Activated B cell treated with CpG ODN at 0.5 μM for 24 hours (primary cell): ENCODE measurements around the gene FAM151A. TPM values are rescaled to one million over a fixed set of nuclear protein-coding genes. Genes with fewer than 3 reads are reported as not detected.

Experiments used
- ATAC-seq: fragments of 200-7000 bp; cut with Tn5 transposase; one replicate; pipeline ENCODE4 v1.10.0; 2021; ENCODE audit warnings: low read depth, mild to moderate bottlenecking, moderate library complexity
- CTCF ChIA-PET: fragments of 350-600 bp; sonication (Branson Sonifier 250); formaldehyde crosslinking; loops from one replicate; lab custom pipeline; 2021; ENCODE audit warnings: antibody characterized with exemption; lab: Charles Lee
- POLR2A ChIA-PET: fragments of 350-600 bp; sonication (Branson Sonifier 250); formaldehyde crosslinking; loops from one replicate; lab custom pipeline; 2021; ENCODE audit warnings: antibody characterized with exemption; lab: Charles Lee
- DNase-seq: peaks from one replicate; pipeline ENCODE4 v3.0.0; 2022
- H3K27ac Mint-ChIP-seq: one replicate; pipeline ENCODE4 v1.8.0; 2020; ENCODE audit warnings: mixed read lengths
- H3K27me3 Mint-ChIP-seq: one replicate; pipeline ENCODE4 v1.8.0; 2021; ENCODE audit warnings: mixed read lengths
- H3K36me3 Mint-ChIP-seq: one replicate; pipeline ENCODE4 v1.8.0; 2021; ENCODE audit warnings: low read depth, mixed read lengths
- H3K4me1 Mint-ChIP-seq: one replicate; pipeline ENCODE4 v1.8.0; 2021; ENCODE audit warnings: mixed read lengths
- H3K4me3 Mint-ChIP-seq: one replicate; pipeline ENCODE4 v1.8.0; 2020; ENCODE audit warnings: mild to moderate bottlenecking, mixed read lengths
- H3K9me3 Mint-ChIP-seq: one replicate; pipeline ENCODE4 v1.8.0; 2020; ENCODE audit warnings: mixed read lengths
- CTCF ChIP-seq: fragments of 200-600 bp; IDR thresholded peaks from one replicate; pipeline ENCODE4 v1.8.0; 2022; ENCODE audit warnings: antibody characterized with exemption, mild to moderate bottlenecking
- intact Hi-C: fragments of 100-400 bp; cut with micrococcal nuclease; formaldehyde crosslinking; loops from one replicate; pipeline ENCODE4 v1.15.1; 2024
- total RNA-seq: library from RNA; stranded (reverse); gene quantifications from 2 replicates; pipeline ENCODE4 v1.2.3, GENCODE V29; 2022

The FAM151A gene
- total RNA-seq, 1 donor from 2014 or later = not detected

GRCh38 chr1:54614024-54614423, 9.3 kb downstream of the FAM151A start:
- Mint-ChIP-seq H3K4me1 (no peaks in the 10 kb centered on the region), H3K9me3 (no peaks in the 10 kb centered on the region), H3K4me3 (no peak overlapping the region), H3K36me3 (no peaks in the 10 kb centered on the region), H3K27ac (no peak overlapping the region), H3K27me3 (peaks cover 1% of the 10 kb centered on the region)
- CTCF ChIA-PET = no interaction called here
- ATAC-seq = no peak
- no peak for TF ChIP-seq CTCF
- DNase-seq = no peak
- intact Hi-C loops = no loop called here
- POLR2A ChIA-PET = no interaction called here

- ATAC-seq = no peak
- no peaks in the 10 kb centered on the region for H3K36me3 Mint-ChIP-seq
- no peaks in the 10 kb centered on the region for H3K4me1 Mint-ChIP-seq
- no peak overlapping the region for H3K27ac Mint-ChIP-seq
- no peak overlapping the region for H3K4me3 Mint-ChIP-seq
- H3K9me3 Mint-ChIP-seq = no peaks in the 10 kb centered on the region
- ChIA-PET POLR2A (no interaction called here), CTCF (no interaction called here)
- no peak for TF ChIP-seq CTCF
- intact Hi-C loops = no loop called here
- no peak for DNase-seq
- H3K27me3 Mint-ChIP-seq = peaks cover 2% of the 10 kb centered on the region
Measured at GRCh38 chr1:54611621-54612020, 11.7 kb downstream of the FAM151A start.

- H3K9me3 Mint-ChIP-seq = no peaks in the 10 kb centered on the region
- no peak overlapping the region for H3K27ac Mint-ChIP-seq
- H3K27me3 Mint-ChIP-seq = peaks cover 2% of the 10 kb centered on the region
- H3K36me3 Mint-ChIP-seq = no peaks in the 10 kb centered on the region
- POLR2A ChIA-PET = no interaction called here
- H3K4me3 Mint-ChIP-seq = no peak overlapping the region
- no peaks in the 10 kb centered on the region for H3K4me1 Mint-ChIP-seq
- intact Hi-C loops = no loop called here
- ATAC-seq (no peak), DNase-seq (no peak)
- CTCF ChIA-PET = no interaction called here
- TF ChIP-seq CTCF = no peak
Measured at GRCh38 chr1:54610601-54611580, 12.4 kb downstream of the FAM151A start.

- DNase-seq = no peak
- POLR2A ChIA-PET = no interaction called here
- no peaks in the 10 kb centered on the region for H3K9me3 Mint-ChIP-seq
- H3K27ac Mint-ChIP-seq = no peak overlapping the region
- no peak for ATAC-seq
- H3K4me1 Mint-ChIP-seq = no peaks in the 10 kb centered on the region
- H3K36me3 Mint-ChIP-seq = no peaks in the 10 kb centered on the region
- peaks cover 2% of the 10 kb centered on the region for H3K27me3 Mint-ChIP-seq
- CTCF ChIA-PET = no interaction called here
- intact Hi-C loops = no loop called here
- no peak for TF ChIP-seq CTCF
- H3K4me3 Mint-ChIP-seq = no peak overlapping the region
Measured at GRCh38 chr1:54610048-54610447, 13.3 kb downstream of the FAM151A start.

- Mint-ChIP-seq H3K4me3 (no peak overlapping the region), H3K4me1 (peaks cover 3% of the 10 kb centered on the region), H3K27ac (no peak overlapping the region), H3K9me3 (no peaks in the 10 kb centered on the region), H3K36me3 (no peaks in the 10 kb centered on the region), H3K27me3 (peaks cover 2% of the 10 kb centered on the region)
- ATAC-seq = no peak
- ChIA-PET POLR2A (no interaction called here), CTCF (no interaction called here)
- no peak for TF ChIP-seq CTCF
- intact Hi-C loops = no loop called here
- DNase-seq = no peak
Measured at GRCh38 chr1:54609301-54609921, 13.9 kb downstream of the FAM151A start.
